Retinal pigment epithelial cell (primary cell): ENCODE results near the gene NKAIN1.
"Not testable (repeated sequence)": the region's sequence is repeated elsewhere in the genome, so short reads cannot be mapped to it uniquely, and the experiment has no call there.

Experiments
- DNase-seq: peaks from one replicate; pipeline ENCODE4 v3.0.0-alpha.2; 2010; ENCODE audit warnings: low read depth
- H3K4me3 ChIP-seq: 2 replicates; pipeline ENCODE4 v1.5.1; 2011; ENCODE audit warnings: mild to moderate bottlenecking, low read length, control low read depth, moderate library complexity
- CTCF ChIP-seq: conservative IDR thresholded peaks from 2 replicates; pipeline ENCODE4 v1.5.1; 2011; ENCODE audit warnings: low read depth, low read length, control low read depth, inconsistent platforms

The NKAIN1 gene

GRCh38 chr1:31183927-31184554 lies 55.6 kb downstream of the NKAIN1 start:
- no peak overlapping the region for H3K4me3 ChIP-seq
- peak; percentile 89 for TF ChIP-seq CTCF
- DNase-seq = no peak

- no peak for DNase-seq
- no peak for TF ChIP-seq CTCF
- H3K4me3 ChIP-seq = no peak overlapping the region
Observed at GRCh38 chr1:31183126-31183525, 56.6 kb downstream of the NKAIN1 start.

GRCh38 chr1:31182352-31182751 lies 57.3 kb downstream of the NKAIN1 start:
- no peak for DNase-seq
- H3K4me3 ChIP-seq = peak overlapping the region; percentile 14
- peak; percentile 26 for TF ChIP-seq CTCF

GRCh38 chr1:31181515-31182343 lies 58.0 kb downstream of the NKAIN1 start:
- peak overlapping the region; percentile 14 for H3K4me3 ChIP-seq
- no peak for DNase-seq
- peak; percentile 70 for TF ChIP-seq CTCF

- TF ChIP-seq CTCF = no peak
- DNase-seq = no peak
- no peak overlapping the region for H3K4me3 ChIP-seq
Observed at GRCh38 chr1:31180338-31180737, 59.3 kb downstream of the NKAIN1 start.

GRCh38 chr1:31176291-31176690 lies 63.4 kb downstream of the NKAIN1 start:
- DNase-seq, H3K4me3 ChIP-seq: not testable (repeated sequence)

- DNase-seq = no peak
- no peak overlapping the region for H3K4me3 ChIP-seq
- TF ChIP-seq CTCF = no peak
Observed at GRCh38 chr1:31170486-31170735, 69.3 kb downstream of the NKAIN1 start.
